PC-9 (cell line): ENCODE measurements around the gene BANP.

Source experiments
- CTCF ChIP-seq: fragments of 200-600 bp; sonication (generic); conservative IDR thresholded peaks from 2 replicates; pipeline ENCODE4 v1.6.1; 2017; ENCODE audit warnings: mixed run types, antibody characterized with exemption, mild to moderate bottlenecking, moderate library complexity
- EZH2 ChIP-seq: fragments of 200-600 bp; sonication (generic); IDR thresholded peaks from 2 replicates; pipeline ENCODE4 v1.8.0; 2017; ENCODE audit warnings: antibody characterized with exemption, low read depth

GRCh38 chr16:88013766-88014251, 62.6 kb downstream of the BANP start:
- TF ChIP-seq CTCF = no peak
- TF ChIP-seq EZH2 = no peak
